NCI-H146 treated with DMSO at 0.1 percent for 48 hours (cell line): ENCODE results near the gene SPTLC1.
"Not testable (repeated sequence)": the region's sequence is repeated elsewhere in the genome, so short reads cannot be mapped to it uniquely, and the experiment has no call there.

Experiments used
- DNase-seq: peaks from one replicate; lab custom pipeline; 2025; ENCODE audit not compliant: unreplicated experiment; lab: John Stamatoyannopoulos, UW

The SPTLC1 gene, protein sequence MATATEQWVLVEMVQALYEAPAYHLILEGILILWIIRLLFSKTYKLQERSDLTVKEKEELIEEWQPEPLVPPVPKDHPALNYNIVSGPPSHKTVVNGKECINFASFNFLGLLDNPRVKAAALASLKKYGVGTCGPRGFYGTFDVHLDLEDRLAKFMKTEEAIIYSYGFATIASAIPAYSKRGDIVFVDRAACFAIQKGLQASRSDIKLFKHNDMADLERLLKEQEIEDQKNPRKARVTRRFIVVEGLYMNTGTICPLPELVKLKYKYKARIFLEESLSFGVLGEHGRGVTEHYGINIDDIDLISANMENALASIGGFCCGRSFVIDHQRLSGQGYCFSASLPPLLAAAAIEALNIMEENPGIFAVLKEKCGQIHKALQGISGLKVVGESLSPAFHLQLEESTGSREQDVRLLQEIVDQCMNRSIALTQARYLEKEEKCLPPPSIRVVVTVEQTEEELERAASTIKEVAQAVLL

GRCh38 chr9:92115071-92115858 lies at the start of gene SPTLC1:
TSS of gene SPTLC1 (minus strand) at chr9:92115413. CDS start at chr9:92115370, 43 bp downstream.
- peak; percentile 74 for DNase-seq

- no peak for DNase-seq
Observed at GRCh38 chr9:92164975-92165374, 49.8 kb upstream of the SPTLC1 start.

GRCh38 chr9:92164490-92164889 lies 49.3 kb upstream of the SPTLC1 start:
- DNase-seq = no peak

DNA sequence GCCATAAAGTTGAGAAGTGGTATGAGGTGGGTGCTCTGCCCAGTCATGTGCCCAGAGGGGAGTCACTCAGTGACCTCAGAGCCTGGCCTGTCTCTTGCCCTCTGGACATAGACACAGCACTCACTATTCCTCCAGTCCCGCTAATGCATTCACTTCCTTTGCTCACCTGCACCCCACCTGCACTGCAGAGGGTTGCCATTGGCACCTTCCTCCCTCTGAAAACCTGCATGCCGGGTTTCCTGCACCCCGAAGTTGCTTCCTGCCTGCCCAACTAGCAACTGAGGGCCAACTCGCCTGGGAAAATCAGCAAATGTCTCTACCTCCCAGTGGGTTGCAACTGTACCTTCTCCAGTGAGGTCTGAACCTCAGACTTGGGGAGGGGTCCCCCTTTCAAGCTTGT lies 48.1 kb upstream of the SPTLC1 start:
- no peak for DNase-seq

- no peak for DNase-seq
Observed at GRCh38 chr9:92160786-92161185, 45.6 kb upstream of the SPTLC1 start.

- no peak for DNase-seq
Observed at GRCh38 chr9:92159058-92159457, 43.8 kb upstream of the SPTLC1 start.

- no peak for DNase-seq
Observed at GRCh38 chr9:92158097-92158601, 42.9 kb upstream of the SPTLC1 start.

GRCh38 chr9:92155736-92156135 lies 40.5 kb upstream of the SPTLC1 start:
- not testable (repeated sequence) for DNase-seq

GRCh38 chr9:92155221-92155620 lies 40.0 kb upstream of the SPTLC1 start:
- no peak for DNase-seq

DNA sequence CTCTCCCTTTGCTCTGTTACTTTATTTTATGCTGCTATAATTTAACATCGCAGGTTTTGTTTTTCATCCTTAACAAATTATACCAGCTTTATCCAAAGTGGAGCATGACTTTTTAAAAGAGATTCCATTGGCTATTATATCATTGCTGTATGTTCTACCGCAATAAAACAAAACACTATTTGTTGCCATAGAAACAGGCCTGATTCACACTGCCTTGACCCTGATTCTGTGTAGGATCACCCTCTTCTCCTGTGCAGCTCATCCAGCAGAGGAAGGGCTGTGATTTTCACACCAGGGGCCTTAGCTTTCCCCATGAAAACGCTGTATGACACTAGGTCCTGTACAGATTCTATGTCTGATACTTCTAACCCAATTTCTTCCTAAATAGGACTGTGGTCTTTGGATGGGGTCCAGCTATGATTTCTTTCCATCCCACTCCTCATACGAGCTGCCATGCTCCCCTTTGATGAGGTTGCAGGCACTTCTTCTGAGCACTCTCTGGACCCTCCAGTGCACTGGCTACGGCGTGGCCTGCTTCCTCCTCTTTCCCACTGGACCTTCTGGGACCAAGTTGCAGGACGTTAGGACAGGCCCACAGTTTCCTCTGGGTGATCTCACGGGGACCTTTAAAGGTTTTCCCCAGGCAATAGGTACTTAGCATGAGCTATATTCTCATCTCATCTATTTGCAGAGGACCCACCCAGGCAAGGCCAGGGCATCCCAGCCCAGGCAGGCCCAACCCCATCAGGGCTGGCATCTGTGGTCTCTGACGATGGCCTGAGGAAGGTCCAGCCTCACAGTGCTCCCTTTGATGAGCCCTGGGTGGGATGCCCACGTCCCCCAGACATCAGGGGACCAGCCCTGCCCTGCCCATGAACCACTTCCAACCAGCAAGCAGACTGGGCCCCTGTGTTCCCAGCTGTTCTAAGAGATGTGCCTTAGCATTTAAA lies 38.5 kb upstream of the SPTLC1 start:
- DNase-seq = not testable (repeated sequence)

- DNase-seq = no peak
Observed at GRCh38 chr9:92151691-92152393, 36.6 kb upstream of the SPTLC1 start.

DNA sequence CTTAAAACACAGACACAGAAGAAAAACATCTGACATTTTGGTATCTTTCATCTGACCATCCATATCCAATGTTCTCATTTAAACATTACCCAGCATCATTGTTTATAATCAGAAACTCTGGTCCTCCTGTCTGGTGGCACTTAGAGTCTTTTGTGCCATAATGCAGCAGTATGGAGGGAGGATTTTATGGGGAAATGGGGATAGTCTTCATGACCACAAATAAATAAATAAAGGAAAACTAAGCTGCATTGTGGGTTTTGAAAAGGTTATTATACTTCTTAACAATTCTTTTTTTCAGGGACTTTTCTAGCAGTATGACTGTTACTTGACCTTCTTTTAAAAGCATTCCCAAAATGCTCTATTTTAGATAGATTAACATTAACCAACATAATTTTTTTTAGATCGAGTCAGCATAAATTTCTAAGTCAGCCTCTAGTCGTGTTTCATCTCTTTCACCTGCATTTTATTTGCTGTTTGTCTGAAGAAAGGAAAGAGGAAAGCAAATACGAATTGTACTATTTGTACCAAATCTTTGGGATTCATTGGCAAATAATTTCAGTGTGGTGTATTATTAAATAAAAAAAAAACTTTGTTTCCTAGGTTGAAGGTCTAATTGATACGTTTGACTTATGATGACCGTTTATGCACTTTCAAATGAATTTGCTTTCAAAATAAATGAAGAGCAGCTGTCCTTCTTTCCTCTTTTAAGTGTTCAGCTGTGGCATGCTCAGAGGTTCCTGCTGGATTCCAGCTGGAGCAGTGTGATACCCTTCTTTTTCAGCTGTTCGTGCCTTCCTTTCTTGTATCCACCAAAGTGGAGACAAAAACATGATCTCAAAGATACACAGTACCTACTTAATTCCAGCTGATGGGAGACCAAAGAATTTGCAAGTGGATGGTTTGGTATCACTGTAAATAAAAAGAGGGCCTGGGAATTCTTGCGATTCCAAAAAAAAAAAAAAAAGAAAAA lies 35.6 kb upstream of the SPTLC1 start:
- not testable (repeated sequence) for DNase-seq

DNA sequence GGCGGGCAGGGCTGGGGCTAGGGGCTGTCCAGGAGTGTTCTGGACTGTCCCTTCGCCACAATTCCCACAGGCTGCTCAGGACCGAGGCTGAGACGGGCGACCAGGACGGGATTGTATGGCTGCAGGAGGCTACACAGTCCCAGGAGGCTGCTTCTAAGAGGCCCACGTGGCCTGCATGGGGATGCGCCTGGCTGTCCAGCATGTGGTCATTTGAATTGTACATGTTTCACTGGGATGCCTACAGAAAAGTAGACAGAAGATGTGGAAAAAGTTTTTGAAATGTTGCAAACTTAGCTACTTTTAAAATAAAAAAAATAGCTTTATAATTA lies 32.6 kb upstream of the SPTLC1 start:
- no peak for DNase-seq

- peak; percentile 59 for DNase-seq
Observed at GRCh38 chr9:92147030-92147851, 32.0 kb upstream of the SPTLC1 start.

DNA sequence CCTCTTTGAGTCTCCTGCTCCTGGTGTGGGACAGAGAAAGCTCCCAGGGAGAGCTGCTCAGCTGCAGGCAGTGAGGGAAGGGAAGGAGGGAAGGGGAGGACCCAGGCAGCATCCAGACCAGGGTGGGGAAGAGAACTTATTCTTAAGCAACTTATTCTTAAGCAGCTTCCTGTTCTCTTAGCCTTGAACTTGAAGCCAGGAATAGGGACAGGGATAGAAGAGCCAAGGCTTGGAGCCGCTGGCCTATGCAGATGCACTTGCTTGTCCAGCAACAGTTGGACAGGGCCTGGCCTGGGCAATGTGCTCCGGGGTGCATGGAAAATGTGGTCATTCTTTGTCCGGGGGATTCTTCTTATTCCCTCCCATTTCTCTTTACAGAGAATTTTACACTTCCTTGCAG lies 31.4 kb upstream of the SPTLC1 start:
- no peak for DNase-seq

DNA sequence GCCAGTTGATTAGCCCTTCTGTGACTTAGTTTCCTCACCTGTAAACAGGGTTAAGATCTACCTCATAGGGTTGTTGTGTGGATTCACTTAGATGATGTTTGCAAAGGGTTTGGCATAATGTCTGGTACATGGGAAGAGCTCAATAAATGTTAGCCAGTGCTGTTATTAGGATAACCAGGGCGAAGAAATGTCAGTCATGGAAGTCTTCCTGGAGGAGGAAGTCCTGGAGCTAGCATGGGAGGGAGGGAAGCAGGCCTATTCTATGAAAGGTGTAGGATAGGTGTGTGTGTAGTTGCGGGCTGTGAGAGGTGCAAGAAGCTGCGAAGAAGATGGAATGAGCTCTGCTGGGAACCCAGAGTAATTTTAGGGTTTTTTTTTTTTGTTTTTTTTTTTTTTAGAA lies 30.6 kb upstream of the SPTLC1 start:
- DNase-seq = not testable (repeated sequence)

DNA sequence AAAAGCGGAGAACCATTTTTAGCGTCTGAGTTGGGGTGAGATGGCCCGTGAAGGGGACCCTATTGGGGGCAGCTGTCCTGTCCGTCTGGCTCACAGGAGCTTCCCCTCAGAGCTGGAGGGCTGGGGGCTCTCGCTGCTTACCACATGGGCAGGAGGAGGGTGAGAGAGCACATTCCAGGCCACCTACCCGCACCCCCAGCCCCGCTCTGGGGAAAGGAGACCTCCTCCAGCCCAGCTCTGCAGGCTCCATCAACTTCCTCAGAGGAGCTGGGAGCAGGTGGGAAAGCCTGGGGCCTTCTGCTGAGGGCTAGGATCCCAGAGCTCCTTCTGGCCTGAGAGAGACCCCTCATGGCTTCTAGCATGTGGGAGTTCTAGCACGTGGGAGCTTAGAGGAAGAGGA lies 27.1 kb upstream of the SPTLC1 start:
- no peak for DNase-seq
